HG02610 (cell line): ENCODE data around the gene SRRM2.

Source experiments
- ATAC-seq: cut with Tn5 transposase; IDR thresholded peaks from one replicate; pipeline ENCODE4 v1.9.1; 2021; ENCODE audit warnings: mild to moderate bottlenecking, moderate library complexity; ENCODE audit not compliant: unreplicated experiment

SRRM2 gene

DNA sequence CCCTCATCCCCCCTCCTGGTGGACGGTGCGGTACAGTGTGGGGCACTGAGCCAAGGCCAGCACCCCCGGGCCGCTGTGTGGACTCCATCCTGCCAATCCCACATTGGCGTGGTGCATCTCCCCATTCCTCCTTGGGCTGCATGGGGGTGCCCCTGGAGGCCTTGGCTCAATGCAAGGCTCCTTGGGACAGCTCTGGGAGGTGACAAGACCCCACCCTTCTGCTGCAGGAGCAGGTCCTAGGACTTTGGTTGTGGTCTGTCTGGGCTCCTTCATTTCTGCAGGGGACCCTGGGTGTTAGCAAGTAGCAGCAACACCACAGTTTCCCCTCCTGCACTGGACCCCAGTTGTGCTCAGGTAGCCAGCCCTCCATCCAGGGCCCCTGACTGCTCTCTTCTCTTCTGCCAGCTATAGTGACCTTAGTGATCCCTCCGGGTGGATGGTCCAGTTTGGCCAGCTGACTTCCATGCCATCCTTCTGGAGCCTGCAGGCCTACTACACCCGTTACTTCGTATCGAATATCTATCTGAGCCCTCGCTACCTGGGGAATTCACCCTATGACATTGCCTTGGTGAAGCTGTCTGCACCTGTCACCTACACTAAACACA lies 65.9 kb downstream of the SRRM2 start:
- no peak for ATAC-seq

- no peak for ATAC-seq
Measured at GRCh38 chr16:2819179-2819938, 66.9 kb downstream of the SRRM2 start.

DNA sequence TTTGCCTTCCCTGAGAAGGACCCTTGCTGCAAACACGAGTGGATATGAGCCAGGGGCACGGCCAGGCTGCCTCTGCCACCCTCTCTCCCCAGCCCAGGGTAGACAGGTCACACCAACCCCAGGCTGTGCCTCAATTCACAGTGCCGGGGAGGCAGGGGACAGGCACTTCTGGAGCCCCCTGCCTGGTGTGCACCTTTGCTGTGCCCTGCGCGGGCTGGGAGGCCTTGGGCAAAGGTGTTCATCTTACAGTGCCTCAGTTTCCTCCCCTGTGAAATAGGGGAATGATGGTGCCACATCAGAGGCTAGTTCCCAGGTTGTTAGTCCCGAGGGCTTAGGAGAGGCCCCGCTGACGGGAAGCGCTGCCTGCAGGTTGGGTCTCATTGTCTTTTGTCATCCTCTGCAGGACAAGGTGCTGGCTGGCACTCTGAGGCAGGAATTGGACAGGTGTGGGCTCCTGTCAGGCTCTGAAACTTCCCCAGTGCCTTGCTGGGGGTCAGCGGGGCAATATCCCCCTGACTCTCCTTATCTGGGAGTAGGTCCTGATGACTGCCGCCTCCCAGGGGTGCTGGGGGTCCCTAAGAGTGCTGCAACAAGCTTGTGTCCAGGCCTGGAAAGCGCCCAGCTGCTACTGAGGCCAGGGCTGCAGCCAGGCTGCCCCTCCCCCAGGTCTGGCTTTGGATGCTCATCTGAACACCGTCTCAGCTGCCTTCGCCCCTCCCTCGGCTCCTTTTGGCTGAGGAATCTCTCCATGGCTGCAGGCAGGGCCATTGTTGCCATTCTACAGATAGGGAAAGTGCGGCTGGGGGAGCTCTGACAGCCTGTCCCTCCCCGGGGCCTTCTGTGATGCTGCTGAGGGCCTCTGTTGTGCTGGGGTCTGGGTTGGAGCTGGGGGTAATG lies 67.7 kb downstream of the SRRM2 start:
- ATAC-seq: no peak
